GM18502 (cell line): Measurements from ENCODE around the gene PPBP.

Experiments
- ATAC-seq: cut with Tn5 transposase; IDR thresholded peaks from one replicate; pipeline ENCODE4 v1.9.1; 2021; ENCODE audit warnings: mild to moderate bottlenecking; ENCODE audit not compliant: unreplicated experiment, poor library complexity

The PPBP gene, protein sequence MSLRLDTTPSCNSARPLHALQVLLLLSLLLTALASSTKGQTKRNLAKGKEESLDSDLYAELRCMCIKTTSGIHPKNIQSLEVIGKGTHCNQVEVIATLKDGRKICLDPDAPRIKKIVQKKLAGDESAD

DNA sequence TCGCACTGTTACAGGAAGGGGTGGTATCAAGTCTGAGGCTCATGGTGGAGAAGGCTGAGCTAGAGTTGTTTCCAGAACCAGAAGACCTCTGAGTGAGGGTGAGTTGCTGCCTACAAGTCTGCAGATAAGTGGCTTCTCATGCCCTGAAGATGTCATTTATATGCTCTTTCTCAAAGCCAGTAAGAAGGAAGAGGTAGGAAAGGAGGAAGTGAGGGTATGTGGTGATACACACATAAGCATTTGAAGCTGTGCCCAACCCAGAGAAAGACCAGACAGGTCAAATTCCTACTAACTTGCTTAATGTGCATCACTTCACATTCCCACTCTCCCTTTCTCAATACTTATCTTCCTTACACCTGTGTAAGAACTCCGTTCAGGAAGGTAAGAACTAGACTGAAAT, at the start of gene PPBP:
PPBP (minus strand) TSS at position 130 of the 400 bp plus-strand sequence; CDS start at position 43, 87 bp downstream.
- no peak for ATAC-seq

DNA sequence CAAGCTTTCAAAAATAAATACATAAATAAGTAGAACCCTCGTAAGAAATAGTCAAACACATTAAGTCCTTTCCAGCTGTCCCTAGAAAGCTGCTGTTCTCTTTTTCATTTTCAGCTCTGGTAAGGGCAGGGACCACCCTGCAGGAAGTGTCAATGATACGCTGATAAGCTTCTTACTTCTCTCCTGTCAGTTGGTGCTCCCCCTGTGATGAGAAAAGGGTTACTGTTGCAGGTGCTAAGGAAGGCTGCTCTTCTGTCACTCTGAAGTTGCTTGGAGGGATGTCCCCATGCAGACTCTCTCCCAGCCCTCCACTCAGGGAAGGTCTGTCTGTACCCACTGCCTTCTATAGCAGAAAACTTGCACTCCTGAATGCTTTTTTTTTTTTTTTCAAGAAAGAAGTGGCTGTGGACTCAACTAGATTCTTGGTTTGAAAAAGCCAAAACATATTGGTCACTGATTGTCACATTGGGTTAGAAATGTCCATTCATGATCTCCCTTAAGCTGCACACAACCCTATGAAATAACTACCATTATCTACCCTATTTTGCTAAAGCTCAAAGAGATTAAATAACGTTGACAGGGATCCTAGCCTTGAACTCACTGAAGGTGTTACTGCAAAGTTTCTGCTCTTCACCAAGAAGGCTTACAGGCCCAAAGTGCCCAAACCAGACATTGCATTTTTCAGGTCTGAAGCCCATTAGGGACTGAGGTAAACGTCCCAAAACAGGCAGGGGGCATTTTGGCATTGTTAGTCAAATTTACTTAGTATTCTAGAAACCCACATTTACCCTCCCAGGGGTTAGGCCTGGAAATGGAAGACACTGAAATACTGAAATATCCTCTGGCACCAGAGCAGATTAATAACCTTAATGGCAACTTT, 49.3 kb upstream of the PPBP start:
- ATAC-seq, result no peak

DNA sequence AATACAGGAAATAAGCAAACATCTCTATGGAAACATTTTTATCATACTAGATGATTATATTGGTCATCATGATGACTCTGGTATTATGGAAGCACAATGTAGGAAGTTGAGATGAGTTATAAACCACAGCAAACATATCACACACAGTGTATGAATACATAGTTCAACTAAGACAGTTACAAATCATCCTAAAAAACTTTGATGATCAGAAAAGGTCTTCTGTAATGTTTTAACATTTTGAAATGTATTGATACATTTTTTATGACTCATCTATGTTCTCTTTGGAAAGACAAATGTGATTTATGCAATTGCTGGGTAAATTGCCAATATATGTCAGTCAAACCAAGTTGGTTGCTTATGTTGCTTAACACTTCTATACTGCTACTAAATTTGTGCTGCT, 45.7 kb upstream of the PPBP start:
- ATAC-seq, result no peak

DNA sequence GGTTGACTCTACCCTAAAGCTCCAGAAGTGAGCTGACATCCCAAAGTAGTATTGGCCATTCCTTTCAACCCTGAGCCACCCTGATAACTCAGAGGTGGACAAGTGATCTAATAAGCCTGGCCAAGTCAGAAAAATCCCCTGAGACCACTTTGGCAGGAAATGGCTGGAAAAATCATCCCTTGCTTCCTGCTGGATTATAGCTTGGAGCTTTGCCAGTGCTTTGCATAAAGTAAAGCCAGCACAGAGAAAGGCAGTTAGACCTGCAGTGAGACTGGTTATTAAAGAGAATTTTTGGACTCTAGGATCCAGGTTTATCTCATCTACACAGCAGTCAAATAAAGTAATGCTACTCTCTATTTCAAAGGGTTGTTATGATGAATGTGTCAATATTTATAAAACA, 44.1 kb upstream of the PPBP start:
- no peak for ATAC-seq

DNA sequence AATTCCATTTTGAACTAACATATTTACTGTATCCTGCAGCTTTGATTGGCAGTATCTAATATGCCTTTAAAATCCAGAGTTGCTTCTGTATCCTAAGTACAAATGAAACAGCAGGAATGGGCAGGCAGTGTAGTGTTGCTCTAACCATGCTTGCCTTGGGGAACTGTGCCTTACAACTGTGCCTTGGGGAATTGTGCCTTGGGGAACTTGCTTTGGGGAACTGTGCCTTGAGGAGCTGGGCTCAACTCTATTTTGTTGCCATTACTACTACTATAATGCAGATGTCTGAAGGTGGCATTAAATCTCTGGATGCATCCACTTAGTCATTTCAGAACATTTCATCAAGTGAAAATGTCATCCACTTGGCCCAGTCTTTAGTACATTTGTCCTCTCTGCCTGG, 43.6 kb upstream of the PPBP start:
- no peak for ATAC-seq

DNA sequence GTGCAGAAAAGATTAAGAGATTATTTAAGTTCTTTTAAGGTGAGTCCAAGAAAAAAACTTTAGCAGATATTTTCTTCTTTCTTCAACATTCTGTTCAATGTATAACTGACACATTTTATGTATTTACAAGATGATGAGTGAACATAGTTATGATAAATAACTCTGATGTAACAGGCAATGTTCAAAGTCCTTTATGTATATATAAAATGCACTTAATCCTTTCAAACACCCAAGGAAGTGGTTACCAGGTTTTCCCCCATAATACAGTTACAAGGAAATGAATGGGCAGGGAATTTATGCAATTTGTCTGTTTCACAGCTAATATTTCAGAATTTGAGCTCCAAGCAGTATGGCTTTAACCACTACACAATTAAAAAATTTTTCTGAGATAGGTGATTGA, 42.3 kb upstream of the PPBP start:
- ATAC-seq, result no peak

DNA sequence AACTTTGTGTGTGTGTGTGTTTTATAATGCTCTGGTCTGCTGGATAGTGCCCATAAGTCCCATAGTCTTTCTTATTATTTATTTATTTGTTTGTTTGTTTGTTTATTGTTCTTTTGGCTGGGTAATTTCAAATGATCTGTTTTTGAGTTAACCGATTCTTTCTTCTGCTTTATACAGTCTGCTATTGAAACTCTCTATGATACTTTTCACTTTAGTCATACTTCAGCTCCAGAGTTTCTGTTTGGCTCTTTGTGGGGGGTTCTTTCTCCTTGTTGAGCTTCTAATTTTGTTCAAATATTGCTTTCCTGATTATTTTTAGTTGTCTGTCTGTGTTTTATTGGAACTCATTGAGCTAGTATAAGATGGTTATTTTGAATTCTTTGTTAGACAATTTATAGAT, 40.5 kb upstream of the PPBP start:
- no peak for ATAC-seq

DNA sequence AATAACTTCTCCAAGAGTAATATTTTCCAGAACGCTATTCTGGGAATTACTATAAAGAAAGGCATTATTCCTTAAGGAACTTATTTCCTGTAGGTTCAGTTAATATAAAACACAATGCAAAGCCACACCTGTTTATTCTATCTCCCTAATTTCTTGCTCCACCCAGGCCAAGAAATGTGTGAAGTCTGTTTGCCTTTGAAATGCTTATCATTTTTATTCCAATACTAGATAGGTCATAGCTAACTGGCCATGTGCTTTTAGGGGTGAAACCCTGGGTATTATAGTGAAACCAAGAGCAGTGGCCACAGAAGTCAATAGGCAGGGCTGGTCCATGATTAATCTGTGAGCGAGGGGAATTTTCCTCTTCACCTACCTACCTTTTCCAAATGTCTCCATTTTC, 35.7 kb upstream of the PPBP start:
- ATAC-seq, result no peak

DNA sequence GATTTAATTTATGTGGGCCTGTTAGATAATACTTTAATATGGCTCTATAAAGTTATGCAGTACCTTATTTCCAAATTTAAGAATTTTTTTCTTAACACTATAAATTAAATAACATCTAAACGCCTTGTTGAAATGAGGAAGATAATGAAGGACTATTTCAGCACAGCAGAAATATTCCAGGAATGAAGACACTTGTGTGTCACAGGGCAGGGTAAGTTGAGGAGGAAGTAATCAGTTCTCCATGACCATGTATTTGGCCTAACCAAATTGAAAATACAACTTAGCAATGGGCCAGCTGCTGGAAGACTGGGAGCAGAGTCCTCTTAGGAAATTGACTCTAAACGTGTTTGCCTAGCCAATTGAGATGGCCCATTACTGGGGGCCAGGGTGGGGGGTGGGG, 33.6 kb upstream of the PPBP start:
- no peak for ATAC-seq

DNA sequence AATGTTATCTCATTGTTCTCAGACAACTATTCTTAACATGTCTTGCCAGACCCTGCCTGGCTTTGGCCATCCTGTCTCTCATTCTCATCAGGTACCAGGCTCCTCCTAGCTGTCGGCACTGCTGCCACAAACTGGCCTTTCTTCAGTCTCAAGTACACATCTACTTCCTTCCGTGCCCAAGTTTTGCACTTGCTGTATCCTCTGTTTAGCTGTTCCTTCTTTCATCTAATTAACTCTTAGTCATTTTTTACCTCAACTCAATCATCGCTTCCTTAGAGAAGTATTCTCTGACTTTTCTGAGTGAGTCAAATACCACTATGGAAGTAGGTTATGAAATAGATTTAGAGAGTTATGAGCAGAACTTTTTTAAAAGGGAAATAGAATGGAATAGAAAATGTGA, 30.8 kb upstream of the PPBP start:
- ATAC-seq, result no peak

DNA sequence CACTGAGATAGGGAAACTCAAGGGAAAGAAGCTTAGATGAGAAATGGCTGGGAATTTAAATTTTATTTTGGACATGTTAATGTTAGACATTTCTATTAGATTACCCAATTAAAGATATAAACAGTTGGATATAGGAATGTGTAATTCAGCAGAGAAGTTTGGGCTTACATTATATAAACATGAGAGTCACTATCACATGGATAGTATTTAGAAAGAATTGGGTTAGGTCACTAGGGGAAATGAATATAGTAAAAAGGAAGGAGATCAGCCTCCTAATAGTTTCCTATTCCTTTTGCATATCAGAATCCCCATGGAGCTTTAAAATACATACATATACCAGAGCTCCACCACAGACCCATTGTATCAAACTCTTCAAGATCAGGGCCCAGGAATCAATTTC, 30.1 kb upstream of the PPBP start:
- no peak for ATAC-seq

DNA sequence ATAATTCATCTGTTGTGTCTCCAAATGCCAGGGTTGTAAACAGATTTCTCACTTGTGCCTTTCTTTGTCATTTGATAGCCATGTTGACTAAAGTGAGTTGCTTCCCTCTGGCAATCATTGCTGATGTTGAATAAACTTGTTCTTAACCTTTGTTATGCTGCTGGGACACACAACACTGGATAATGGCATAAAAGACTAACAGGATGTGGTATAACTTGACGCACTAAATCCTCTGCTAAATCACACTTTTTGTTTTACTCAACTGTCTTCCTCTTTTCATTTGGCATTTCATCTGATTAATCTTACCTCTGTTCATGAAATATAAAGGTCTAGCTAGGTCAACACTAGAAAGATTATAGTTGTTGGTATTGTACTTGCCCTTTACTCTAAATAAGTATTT, 28.1 kb upstream of the PPBP start:
- no peak for ATAC-seq

DNA sequence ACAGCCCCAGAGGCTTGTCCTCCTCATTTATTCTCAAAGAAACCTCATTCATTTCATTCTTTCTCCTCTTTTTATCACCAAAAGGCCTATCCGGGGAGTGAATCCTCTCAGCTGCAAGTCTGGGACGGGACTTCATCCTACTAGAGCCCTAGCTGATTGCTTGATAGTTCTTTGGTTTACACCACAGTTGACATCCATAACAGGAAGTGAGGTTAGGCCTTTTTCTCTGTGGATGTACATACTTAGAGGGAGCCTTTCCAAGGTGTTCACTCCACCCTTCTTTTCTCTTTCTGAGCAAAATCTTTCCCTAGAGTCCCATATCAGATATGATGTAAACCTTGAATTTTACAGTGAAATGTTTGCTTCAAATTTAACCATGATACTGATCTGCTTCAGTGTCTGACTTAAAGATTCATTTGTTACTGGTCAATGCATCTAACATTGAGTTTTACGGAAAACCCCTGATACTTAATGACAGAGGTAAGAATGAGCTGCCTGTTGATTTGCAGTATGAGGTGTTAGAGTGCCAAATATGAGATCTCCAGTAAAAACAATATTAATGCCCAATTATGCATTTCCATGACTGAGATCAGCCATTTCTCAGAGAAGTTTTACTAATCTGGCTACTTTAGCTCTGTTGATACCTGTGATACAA, 27.3 kb upstream of the PPBP start:
- ATAC-seq, result no peak

DNA sequence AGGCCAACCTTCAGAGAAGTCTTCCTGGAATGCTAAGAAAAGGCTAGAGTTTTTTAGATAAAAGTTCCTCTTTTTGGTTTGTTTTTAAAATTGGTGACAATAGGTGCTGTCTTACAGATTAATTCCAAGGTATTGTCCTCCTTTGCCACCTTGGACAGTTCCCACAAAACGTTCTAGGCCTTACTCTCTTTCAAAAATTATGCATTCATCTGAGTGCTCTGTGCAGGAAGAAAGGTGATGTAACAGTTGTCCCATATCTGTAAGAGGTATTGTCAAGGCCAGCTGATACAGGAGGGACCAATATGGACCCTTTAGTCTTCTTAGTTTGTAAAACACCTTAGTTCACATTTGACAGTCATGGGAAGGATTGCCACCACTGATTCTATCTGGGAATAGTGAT, 26.3 kb upstream of the PPBP start:
- no peak for ATAC-seq

DNA sequence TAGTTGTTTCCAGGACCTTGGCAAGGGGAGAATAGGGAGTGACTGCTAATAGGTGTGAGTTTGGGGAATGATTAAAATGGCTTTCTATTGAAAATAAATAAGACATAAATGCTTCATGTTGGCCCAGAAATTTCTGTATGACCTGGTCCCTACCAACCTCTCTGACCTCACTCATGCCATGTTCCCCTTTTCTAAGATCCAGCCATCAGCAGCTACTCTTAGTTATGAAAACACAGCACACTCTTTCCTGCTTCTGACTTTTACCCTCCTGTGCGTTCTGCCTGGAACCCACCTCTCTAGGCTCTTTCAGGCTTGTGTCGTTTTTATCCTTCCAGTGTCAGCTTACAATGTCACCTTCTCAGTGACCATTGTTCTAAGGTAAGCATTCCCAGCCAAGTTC, 25.3 kb upstream of the PPBP start:
- ATAC-seq, result no peak

DNA sequence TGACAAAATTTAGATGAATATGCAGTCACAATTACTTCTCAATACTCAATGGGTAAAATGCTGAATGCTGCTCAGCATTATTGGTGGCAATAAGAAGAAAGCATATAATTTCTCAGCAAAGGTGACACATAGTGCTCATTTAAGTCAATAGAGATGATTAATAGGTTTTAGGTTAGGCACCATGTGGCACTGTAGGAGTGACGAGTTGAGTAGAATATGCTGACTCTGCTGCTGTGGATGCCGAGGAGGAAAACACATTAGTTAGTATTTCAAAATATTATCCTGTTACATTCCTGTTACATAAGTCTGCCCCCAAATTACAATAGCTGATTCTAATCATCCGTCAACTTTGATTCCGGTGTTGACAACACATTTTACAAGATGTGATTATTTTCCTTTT, 24.1 kb upstream of the PPBP start:
- no peak for ATAC-seq

DNA sequence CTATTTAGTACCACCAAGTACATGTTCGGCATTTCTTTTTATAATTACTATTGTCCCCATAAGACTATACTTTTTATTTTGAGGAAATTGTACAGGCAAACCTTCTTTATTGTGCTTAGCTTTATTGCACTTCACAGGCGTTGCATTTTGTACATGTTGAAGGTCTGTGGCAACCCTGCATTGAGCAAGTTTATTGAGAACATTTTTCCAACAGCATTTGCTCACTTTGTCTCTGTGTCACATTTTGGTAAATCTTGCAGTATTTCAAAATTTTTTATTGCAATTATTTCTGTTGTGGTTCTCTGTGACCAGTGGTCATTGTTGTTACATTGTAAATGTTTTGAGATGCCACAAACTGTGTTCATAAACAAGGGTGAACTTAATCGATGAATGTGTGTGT, 21.3 kb upstream of the PPBP start:
- ATAC-seq, result no peak

DNA sequence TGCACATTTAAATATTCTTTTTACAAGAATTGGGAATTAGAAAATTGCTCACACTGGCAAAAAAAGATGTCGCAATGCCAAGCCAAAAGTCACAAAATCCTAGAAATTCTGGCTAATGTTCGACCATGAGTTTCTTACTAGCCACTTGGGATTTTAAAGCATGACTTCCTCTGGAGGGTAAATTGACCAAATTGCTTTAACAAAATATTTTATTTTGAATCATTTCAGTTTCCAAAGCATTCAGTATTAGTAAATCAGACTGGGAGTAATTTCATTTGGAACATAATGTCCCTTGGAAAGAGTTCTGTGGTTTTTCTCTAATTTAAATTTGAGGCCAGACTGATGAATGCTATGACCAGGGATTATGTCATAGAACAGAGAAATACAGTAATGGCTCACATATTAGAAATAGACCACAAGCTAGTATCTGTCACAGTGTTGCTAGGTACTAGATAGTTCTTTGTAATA, 18.1 kb upstream of the PPBP start:
- no peak for ATAC-seq

DNA sequence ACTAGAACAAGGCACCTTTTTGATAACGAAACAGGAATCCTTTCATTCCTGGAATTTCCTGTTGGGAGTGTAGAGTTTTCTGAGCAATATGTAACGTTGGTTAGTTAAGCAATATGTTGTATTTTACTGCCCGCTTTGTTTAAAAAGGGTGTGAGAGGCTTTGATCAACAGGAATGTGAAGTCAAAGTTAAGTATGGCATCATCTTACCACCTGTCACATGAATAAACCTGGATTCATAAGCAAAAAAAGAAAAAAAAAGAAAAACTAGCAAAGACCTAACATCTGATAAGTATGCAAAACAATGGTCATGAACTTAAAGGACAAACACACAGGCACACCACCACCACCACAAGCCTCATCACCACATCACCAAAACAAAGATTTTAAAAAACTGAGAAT, 17.5 kb upstream of the PPBP start:
- no peak for ATAC-seq

DNA sequence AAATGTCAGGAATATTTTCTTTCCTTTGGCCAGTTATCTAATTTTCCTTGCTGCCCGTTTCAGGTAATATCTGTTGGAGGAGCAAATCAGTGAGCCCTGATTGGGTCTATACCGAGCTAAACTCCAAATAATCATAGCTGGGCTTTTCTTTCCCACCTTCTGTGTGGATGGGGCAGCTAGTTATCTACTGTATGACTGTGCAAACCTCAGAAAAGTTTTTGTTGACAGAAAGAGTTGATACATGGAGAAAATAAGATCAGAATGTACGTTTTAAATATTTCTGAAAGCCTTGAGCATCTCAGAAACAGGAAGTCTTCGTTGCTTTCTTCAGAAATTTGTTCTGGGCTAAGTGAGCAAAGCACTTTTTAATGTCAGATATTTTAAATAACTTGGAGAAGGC, 16.7 kb upstream of the PPBP start:
- no peak for ATAC-seq

DNA sequence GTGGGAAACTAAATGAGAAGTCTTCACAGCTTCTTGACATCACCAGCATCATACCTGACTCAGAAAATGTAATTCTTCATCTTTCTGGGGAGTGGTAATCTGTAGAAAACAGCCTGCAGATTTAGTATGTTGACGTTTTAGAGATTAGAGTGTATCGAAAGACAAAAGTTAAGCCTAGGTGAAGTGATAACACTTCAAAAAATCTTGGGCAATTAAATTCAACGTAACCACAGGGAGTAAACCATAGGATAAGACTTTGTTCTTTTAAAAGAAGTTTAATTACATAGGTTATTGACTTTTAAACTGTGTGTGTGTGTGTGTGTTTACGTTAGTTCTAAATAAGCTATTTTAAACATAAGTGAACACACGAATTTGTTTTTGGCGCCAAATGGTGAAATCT, 12.3 kb upstream of the PPBP start:
- ATAC-seq, result no peak
